ENCODE measurements around the gene CNTN1.

The CNTN1 gene

GRCh38 chr12:41055875-41056577, 363.8 kb downstream of the CNTN1 start:
- H3K9ac ChIP-seq (ENCODE audit: insufficient read length, low read depth) = no peak overlapping the region
- H3K4me1 ChIP-seq (ENCODE audit: insufficient read depth, insufficient read length) = no peaks in the 10 kb centered on the region
- H3K4me3 ChIP-seq (ENCODE audit: insufficient read length, low read depth) = no peak overlapping the region
- H3K27me3 ChIP-seq (ENCODE audit: insufficient read depth, insufficient read length) = no peaks in the 10 kb centered on the region
- DNase-seq (ENCODE audit: low read depth, low spot score) = no peak
- H3K36me3 ChIP-seq (ENCODE audit: insufficient read depth, insufficient read length, low read length) = no peaks in the 10 kb centered on the region
- no peaks in the 10 kb centered on the region for H3K9me3 ChIP-seq (ENCODE audit: insufficient read depth, low read length)
- no peak for TF ChIP-seq ZNF274 (IDR thresholded peaks at IDR 0.05; ENCODE audit: low read depth, low read length)
- TF ChIP-seq SUZ12 (IDR thresholded peaks at IDR 0.05; ENCODE audit: extremely low read depth, insufficient read depth, insufficient read length) = no peak
- TF ChIP-seq YY1 (IDR thresholded peaks at IDR 0.05; ENCODE audit: insufficient read depth, insufficient read length) = no peak

- no peaks in the 10 kb centered on the region for H3K4me1 ChIP-seq (ENCODE audit: insufficient read depth, insufficient read length)
Observed at GRCh38 chr12:41058266-41058665, 366.0 kb downstream of the CNTN1 start.

DNA sequence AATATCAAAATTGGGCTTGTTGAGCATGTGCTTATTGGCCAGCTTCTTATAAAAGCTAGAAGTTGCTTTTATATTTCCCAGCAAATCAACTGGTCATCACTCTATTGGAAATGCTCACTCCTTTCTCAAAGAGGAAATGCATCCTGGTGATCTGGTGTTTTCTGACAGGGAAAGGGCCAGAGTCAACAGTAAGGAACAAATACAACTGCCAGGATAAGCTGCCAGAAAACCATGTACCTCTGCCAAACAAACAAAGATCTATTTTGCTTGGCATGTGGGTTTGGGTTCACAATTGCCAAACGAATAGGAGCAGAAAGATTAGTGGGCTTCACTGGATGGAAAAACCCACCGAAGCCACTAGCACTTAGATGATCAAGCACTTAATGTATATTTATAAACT, 369.0 kb downstream of the CNTN1 start:
- no peak overlapping the region for H3K4me3 ChIP-seq (ENCODE audit: insufficient read length, low read depth)
- H3K4me1 ChIP-seq (ENCODE audit: insufficient read depth, insufficient read length) = no peaks in the 10 kb centered on the region
- no peaks in the 10 kb centered on the region for H3K27me3 ChIP-seq (ENCODE audit: insufficient read depth, insufficient read length)
- no peaks in the 10 kb centered on the region for H3K36me3 ChIP-seq (ENCODE audit: insufficient read depth, insufficient read length, low read length)
- TF ChIP-seq YY1 (IDR thresholded peaks at IDR 0.05; ENCODE audit: insufficient read depth, insufficient read length) (no peak), ZNF274 (IDR thresholded peaks at IDR 0.05; ENCODE audit: low read depth, low read length) (no peak), SUZ12 (IDR thresholded peaks at IDR 0.05; ENCODE audit: extremely low read depth, insufficient read depth, insufficient read length) (no peak)
- no peak overlapping the region for H3K9ac ChIP-seq (ENCODE audit: insufficient read length, low read depth)
- no peaks in the 10 kb centered on the region for H3K9me3 ChIP-seq (ENCODE audit: insufficient read depth, low read length)
- DNase-seq (ENCODE audit: low read depth, low spot score) = no peak

More at GRCh38 chr12:41058266-41058665, 366.0 kb downstream of the CNTN1 start:
- H3K9me3 ChIP-seq (ENCODE audit: insufficient read depth, low read length) = no peaks in the 10 kb centered on the region
- DNase-seq (ENCODE audit: low read depth, low spot score) = no peak
- no peak overlapping the region for H3K4me3 ChIP-seq (ENCODE audit: insufficient read length, low read depth)
- TF ChIP-seq SUZ12 (IDR thresholded peaks at IDR 0.05; ENCODE audit: extremely low read depth, insufficient read depth, insufficient read length) = no peak
- TF ChIP-seq ZNF274 (IDR thresholded peaks at IDR 0.05; ENCODE audit: low read depth, low read length) = no peak
- no peak for TF ChIP-seq YY1 (IDR thresholded peaks at IDR 0.05; ENCODE audit: insufficient read depth, insufficient read length)
- H3K27me3 ChIP-seq (ENCODE audit: insufficient read depth, insufficient read length) = no peaks in the 10 kb centered on the region
- H3K36me3 ChIP-seq (ENCODE audit: insufficient read depth, insufficient read length, low read length) = no peaks in the 10 kb centered on the region
- no peak overlapping the region for H3K9ac ChIP-seq (ENCODE audit: insufficient read length, low read depth)

- no peak for DNase-seq (ENCODE audit: low read depth, low spot score)
- Histone ChIP-seq H3K4me3 (ENCODE audit: insufficient read length, low read depth) (no peak overlapping the region), H3K9me3 (ENCODE audit: insufficient read depth, low read length) (no peaks in the 10 kb centered on the region), H3K4me1 (ENCODE audit: insufficient read depth, insufficient read length) (no peaks in the 10 kb centered on the region), H3K27me3 (ENCODE audit: insufficient read depth, insufficient read length) (no peaks in the 10 kb centered on the region), H3K9ac (ENCODE audit: insufficient read length, low read depth) (no peak overlapping the region), H3K36me3 (ENCODE audit: insufficient read depth, insufficient read length, low read length) (no peaks in the 10 kb centered on the region)
- TF ChIP-seq ZNF274 (IDR thresholded peaks at IDR 0.05; ENCODE audit: low read depth, low read length) (no peak), YY1 (IDR thresholded peaks at IDR 0.05; ENCODE audit: insufficient read depth, insufficient read length) (no peak), SUZ12 (IDR thresholded peaks at IDR 0.05; ENCODE audit: extremely low read depth, insufficient read depth, insufficient read length) (no peak)
Observed at GRCh38 chr12:41064411-41064810, 372.2 kb downstream of the CNTN1 start.

- Histone ChIP-seq H3K36me3 (ENCODE audit: insufficient read depth, insufficient read length, low read length) (no peaks in the 10 kb centered on the region), H3K4me3 (ENCODE audit: insufficient read length, low read depth) (no peak overlapping the region), H3K9me3 (ENCODE audit: insufficient read depth, low read length) (no peaks in the 10 kb centered on the region), H3K27me3 (ENCODE audit: insufficient read depth, insufficient read length) (no peaks in the 10 kb centered on the region), H3K9ac (ENCODE audit: insufficient read length, low read depth) (no peak overlapping the region), H3K4me1 (ENCODE audit: insufficient read depth, insufficient read length) (no peaks in the 10 kb centered on the region)
- TF ChIP-seq SUZ12 (IDR thresholded peaks at IDR 0.05; ENCODE audit: extremely low read depth, insufficient read depth, insufficient read length) (no peak), ZNF274 (IDR thresholded peaks at IDR 0.05; ENCODE audit: low read depth, low read length) (no peak), YY1 (IDR thresholded peaks at IDR 0.05; ENCODE audit: insufficient read depth, insufficient read length) (no peak)
- DNase-seq (ENCODE audit: low read depth, low spot score) = no peak
Observed at GRCh38 chr12:41067941-41068645, 375.9 kb downstream of the CNTN1 start.

GRCh38 chr12:41073633-41074472, 381.6 kb downstream of the CNTN1 start:
- no peaks in the 10 kb centered on the region for H3K4me1 ChIP-seq (ENCODE audit: insufficient read depth, insufficient read length)
- H3K9me3 ChIP-seq (ENCODE audit: insufficient read depth, low read length) = no peaks in the 10 kb centered on the region
- no peaks in the 10 kb centered on the region for H3K36me3 ChIP-seq (ENCODE audit: insufficient read depth, insufficient read length, low read length)
- no peak overlapping the region for H3K4me3 ChIP-seq (ENCODE audit: insufficient read length, low read depth)
- no peak for TF ChIP-seq SUZ12 (IDR thresholded peaks at IDR 0.05; ENCODE audit: extremely low read depth, insufficient read depth, insufficient read length)
- TF ChIP-seq YY1 (IDR thresholded peaks at IDR 0.05; ENCODE audit: insufficient read depth, insufficient read length) = no peak
- no peak for TF ChIP-seq ZNF274 (IDR thresholded peaks at IDR 0.05; ENCODE audit: low read depth, low read length)
- no peaks in the 10 kb centered on the region for H3K27me3 ChIP-seq (ENCODE audit: insufficient read depth, insufficient read length)
- DNase-seq (ENCODE audit: low read depth, low spot score) = no peak
- H3K9ac ChIP-seq (ENCODE audit: insufficient read length, low read depth) = no peak overlapping the region

GRCh38 chr12:41074473-41074769, 382.2 kb downstream of the CNTN1 start:
- Histone ChIP-seq H3K36me3 (ENCODE audit: insufficient read depth, insufficient read length, low read length) (no peaks in the 10 kb centered on the region), H3K9me3 (ENCODE audit: insufficient read depth, low read length) (no peaks in the 10 kb centered on the region), H3K9ac (ENCODE audit: insufficient read length, low read depth) (no peak overlapping the region), H3K27me3 (ENCODE audit: insufficient read depth, insufficient read length) (no peaks in the 10 kb centered on the region), H3K4me3 (ENCODE audit: insufficient read length, low read depth) (no peak overlapping the region), H3K4me1 (ENCODE audit: insufficient read depth, insufficient read length) (no peaks in the 10 kb centered on the region)
- no peak for DNase-seq (ENCODE audit: low read depth, low spot score)
- TF ChIP-seq YY1 (IDR thresholded peaks at IDR 0.05; ENCODE audit: insufficient read depth, insufficient read length) (no peak), SUZ12 (IDR thresholded peaks at IDR 0.05; ENCODE audit: extremely low read depth, insufficient read depth, insufficient read length) (no peak), ZNF274 (IDR thresholded peaks at IDR 0.05; ENCODE audit: low read depth, low read length) (no peak)

Measured in NT2/D1 (cell line).